ENCODE measurements around the gene TRIM72. TPM values are rescaled to one million over a fixed set of nuclear protein-coding genes. Genes with fewer than 3 reads are reported as not detected.

The TRIM72 gene, protein sequence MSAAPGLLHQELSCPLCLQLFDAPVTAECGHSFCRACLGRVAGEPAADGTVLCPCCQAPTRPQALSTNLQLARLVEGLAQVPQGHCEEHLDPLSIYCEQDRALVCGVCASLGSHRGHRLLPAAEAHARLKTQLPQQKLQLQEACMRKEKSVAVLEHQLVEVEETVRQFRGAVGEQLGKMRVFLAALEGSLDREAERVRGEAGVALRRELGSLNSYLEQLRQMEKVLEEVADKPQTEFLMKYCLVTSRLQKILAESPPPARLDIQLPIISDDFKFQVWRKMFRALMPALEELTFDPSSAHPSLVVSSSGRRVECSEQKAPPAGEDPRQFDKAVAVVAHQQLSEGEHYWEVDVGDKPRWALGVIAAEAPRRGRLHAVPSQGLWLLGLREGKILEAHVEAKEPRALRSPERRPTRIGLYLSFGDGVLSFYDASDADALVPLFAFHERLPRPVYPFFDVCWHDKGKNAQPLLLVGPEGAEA
- total RNA-seq (2021; ENCODE audit: unreplicated experiment) (0.08 TPM), Bru-seq, nascent RNA (percentile 18 among the genes with signal in this experiment), BruChase-seq, experiment 1, labeled RNA remaining after a 2-hour chase (percentile 25 among the genes with signal in this experiment), BruChase-seq, experiment 2, labeled RNA remaining after a 6-hour chase (percentile 21 among the genes with signal in this experiment)
- polyA plus RNA-seq (2012; ENCODE audit: insufficient read length), result 0.10 TPM
- long read RNA-seq, result 0 reads

DNA sequence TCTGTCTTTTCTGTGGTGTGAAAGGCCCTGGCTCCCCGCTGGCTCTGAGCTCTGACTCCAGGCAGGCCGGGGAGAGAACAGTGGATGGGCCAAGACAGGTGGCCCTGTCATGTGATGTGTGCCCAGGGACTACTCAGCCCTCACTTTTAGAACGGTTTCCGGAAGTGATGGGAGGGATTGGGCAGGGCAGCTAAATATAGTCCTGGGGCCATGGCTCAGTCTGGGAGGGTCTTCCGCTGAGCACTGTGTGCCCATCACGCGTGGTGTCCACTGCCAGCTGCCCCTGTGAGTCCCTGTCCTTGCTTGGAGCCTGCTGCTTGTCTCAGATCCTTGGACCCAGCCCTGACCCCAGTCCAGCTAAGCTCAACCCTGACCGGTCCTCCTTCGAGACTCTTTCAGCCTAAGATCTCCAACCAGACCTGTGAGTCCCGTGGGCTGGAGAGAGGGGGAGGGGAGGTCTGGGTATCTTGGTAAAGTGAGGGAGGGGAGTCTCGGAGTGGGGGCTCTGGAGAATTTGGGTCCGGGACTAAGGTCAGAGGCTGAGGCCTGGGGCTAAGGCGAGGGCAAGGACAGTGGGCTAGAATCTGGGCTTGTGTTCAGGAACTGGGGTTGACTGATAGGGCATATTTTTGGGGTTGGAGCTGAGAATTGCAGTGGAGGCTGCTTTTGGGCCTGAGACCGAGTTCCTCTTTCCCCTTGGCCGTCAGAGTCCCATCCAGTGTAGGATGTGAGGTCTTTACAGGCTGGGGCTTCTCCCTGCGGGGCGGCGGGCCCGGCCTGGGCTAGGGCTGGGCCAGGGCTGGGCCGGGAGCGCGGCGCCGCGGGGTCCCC, at the start of gene TRIM72:
Gene TRIM72, plus strand, starts transcription at position 243 of the 831 bp plus-strand sequence. CDS start 620 bp downstream, outside the sequence.
- no TSS peak for BruUV-seq (replicated peaks)
- Histone ChIP-seq H3K27me3 (ENCODE audit: control insufficient read depth, insufficient read depth, low read length) (no peaks in the 10 kb centered on the region), H3K36me3 (ENCODE audit: control insufficient read depth, insufficient read depth, low read length) (no peaks in the 10 kb centered on the region; the same call in 1 of the 2 replicates), H3K27ac (ENCODE audit: low read length) (no peak within 1 kb of the TSS), H3K9me3 (ENCODE audit: control insufficient read depth, insufficient read depth, low read depth, low read length) (no peaks in the 10 kb centered on the region), H3K4me1 (ENCODE audit: control insufficient read depth, insufficient read depth, low read length) (peaks cover 7% of the 10 kb centered on the region; the same call in 1 of the 2 replicates), H3K4me3 (ENCODE audit: low read depth in 2 of 2, low read length in 2 of 2) (no peak within 1 kb of the TSS)
- ChIA-PET POLR2A (no interaction called here), CTCF (no interaction called here)
- in situ Hi-C loops (cut with HindIII; ENCODE audit: low pct_unique_long_range_greater_than_20kb, low sequenced_read_pairs) (no loop called here), intact Hi-C loops (cut with micrococcal nuclease; ENCODE audit: unreplicated experiment) (loop anchor here (10.0 kb wide), 1 partner anchor 71 kb away; no protein-coding TSS in a partner anchor)
- no peak for ATAC-seq
- DNase-seq (ENCODE audit: low read depth, low spot score), result no peak
- no peak for TF ChIP-seq POLR2AphosphoS5 (IDR thresholded peaks at IDR 0.05; ENCODE audit: low read depth, low read length)
- TF ChIP-seq, protein P1, sequence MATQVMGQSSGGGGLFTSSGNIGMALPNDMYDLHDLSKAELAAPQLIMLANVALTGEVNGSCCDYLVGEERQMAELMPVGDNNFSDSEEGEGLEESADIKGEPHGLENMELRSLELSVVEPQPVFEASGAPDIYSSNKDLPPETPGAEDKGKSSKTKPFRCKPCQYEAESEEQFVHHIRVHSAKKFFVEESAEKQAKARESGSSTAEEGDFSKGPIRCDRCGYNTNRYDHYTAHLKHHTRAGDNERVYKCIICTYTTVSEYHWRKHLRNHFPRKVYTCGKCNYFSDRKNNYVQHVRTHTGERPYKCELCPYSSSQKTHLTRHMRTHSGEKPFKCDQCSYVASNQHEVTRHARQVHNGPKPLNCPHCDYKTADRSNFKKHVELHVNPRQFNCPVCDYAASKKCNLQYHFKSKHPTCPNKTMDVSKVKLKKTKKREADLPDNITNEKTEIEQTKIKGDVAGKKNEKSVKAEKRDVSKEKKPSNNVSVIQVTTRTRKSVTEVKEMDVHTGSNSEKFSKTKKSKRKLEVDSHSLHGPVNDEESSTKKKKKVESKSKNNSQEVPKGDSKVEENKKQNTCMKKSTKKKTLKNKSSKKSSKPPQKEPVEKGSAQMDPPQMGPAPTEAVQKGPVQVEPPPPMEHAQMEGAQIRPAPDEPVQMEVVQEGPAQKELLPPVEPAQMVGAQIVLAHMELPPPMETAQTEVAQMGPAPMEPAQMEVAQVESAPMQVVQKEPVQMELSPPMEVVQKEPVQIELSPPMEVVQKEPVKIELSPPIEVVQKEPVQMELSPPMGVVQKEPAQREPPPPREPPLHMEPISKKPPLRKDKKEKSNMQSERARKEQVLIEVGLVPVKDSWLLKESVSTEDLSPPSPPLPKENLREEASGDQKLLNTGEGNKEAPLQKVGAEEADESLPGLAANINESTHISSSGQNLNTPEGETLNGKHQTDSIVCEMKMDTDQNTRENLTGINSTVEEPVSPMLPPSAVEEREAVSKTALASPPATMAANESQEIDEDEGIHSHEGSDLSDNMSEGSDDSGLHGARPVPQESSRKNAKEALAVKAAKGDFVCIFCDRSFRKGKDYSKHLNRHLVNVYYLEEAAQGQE (IDR thresholded peaks at IDR 0.05; ENCODE audit: insufficient read depth in 1 of 2, low read depth in 2 of 2, low read length in 1 of 2), result no peak
- no peak for TF ChIP-seq SIN3A (IDR thresholded peaks at IDR 0.05; ENCODE audit: borderline replicate concordance, insufficient read depth, low read depth, low read length)
- no peak for TF ChIP-seq TCF7L2 (IDR thresholded peaks at IDR 0.05; ENCODE audit: low read depth, low read length)
- TF ChIP-seq, protein P2, sequence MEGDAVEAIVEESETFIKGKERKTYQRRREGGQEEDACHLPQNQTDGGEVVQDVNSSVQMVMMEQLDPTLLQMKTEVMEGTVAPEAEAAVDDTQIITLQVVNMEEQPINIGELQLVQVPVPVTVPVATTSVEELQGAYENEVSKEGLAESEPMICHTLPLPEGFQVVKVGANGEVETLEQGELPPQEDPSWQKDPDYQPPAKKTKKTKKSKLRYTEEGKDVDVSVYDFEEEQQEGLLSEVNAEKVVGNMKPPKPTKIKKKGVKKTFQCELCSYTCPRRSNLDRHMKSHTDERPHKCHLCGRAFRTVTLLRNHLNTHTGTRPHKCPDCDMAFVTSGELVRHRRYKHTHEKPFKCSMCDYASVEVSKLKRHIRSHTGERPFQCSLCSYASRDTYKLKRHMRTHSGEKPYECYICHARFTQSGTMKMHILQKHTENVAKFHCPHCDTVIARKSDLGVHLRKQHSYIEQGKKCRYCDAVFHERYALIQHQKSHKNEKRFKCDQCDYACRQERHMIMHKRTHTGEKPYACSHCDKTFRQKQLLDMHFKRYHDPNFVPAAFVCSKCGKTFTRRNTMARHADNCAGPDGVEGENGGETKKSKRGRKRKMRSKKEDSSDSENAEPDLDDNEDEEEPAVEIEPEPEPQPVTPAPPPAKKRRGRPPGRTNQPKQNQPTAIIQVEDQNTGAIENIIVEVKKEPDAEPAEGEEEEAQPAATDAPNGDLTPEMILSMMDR (IDR thresholded peaks at IDR 0.05), result no peak

DNA sequence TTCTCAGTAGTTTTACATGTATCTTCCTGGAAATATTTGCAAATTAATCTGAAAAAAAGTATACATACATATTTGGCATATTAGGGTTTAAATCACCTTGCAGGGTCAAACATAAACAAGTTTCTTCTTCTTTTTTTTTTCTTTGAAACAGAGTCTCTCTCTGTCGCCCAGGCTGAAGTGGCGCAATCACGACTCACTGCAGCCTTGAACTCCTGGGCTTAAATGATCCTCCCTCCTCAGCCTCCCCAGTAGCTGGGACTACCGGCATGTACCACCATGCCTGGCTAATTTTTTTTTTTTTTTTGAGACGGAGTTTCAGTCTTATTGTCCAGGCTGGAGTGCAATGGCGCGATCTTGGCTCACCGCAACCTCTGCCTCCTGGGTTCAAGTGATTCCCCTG, 46.6 kb upstream of the TRIM72 start:
- CTCF ChIA-PET, result no interaction called here

More for the DNA sequence above, 46.6 kb upstream of the TRIM72 start:
- no peaks in the 10 kb centered on the region for H3K9me3 ChIP-seq (ENCODE audit: control insufficient read depth, insufficient read depth, low read depth, low read length)
- ATAC-seq (no peak), DNase-seq (ENCODE audit: low read depth, low spot score) (no peak)
- POLR2A ChIA-PET, result no interaction called here
- no peak overlapping the region for H3K27ac ChIP-seq (ENCODE audit: low read length)
- intact Hi-C loops (cut with micrococcal nuclease; ENCODE audit: unreplicated experiment), result no loop called here
- H3K27me3 ChIP-seq (ENCODE audit: control insufficient read depth, insufficient read depth, low read length), result no peaks in the 10 kb centered on the region
- H3K4me3 ChIP-seq (ENCODE audit: low read depth in 2 of 2, low read length in 2 of 2), result no peak overlapping the region
- TF ChIP-seq POLR2AphosphoS5 (IDR thresholded peaks at IDR 0.05; ENCODE audit: low read depth, low read length) (no peak), SIN3A (IDR thresholded peaks at IDR 0.05; ENCODE audit: borderline replicate concordance, insufficient read depth, low read depth, low read length) (no peak), TCF7L2 (IDR thresholded peaks at IDR 0.05; ENCODE audit: low read depth, low read length) (no peak)
- TF ChIP-seq, protein P1 (IDR thresholded peaks at IDR 0.05; ENCODE audit: insufficient read depth in 1 of 2, low read depth in 2 of 2, low read length in 1 of 2), result no peak
- TF ChIP-seq, protein P2 (IDR thresholded peaks at IDR 0.05), result no peak
- no TSS peak for BruUV-seq (replicated peaks)
- H3K4me1 ChIP-seq (ENCODE audit: control insufficient read depth, insufficient read depth, low read length), result no peaks in the 10 kb centered on the region
- in situ Hi-C loops (cut with HindIII; ENCODE audit: low pct_unique_long_range_greater_than_20kb, low sequenced_read_pairs), result no loop called here
- H3K36me3 ChIP-seq (ENCODE audit: control insufficient read depth, insufficient read depth, low read length), result no peaks in the 10 kb centered on the region
